Activated T-helper 17 cell treated with anti-CD3 and anti-CD28 coated beads, Interleukin-2, amount 50 U/mL, for 72 hours (primary cell): ENCODE data around the gene RYR3. TPM values are rescaled to one million over a fixed set of nuclear protein-coding genes. Genes with fewer than 3 reads are reported as not detected.

Experiments
- ATAC-seq: fragments of 150-1000 bp; cut with Tn5 transposase; replicated peaks from 2 replicates; pipeline ENCODE4 v1.10.0; 2021; ENCODE audit warnings: mild to moderate bottlenecking, moderate library complexity
- H3K27ac Mint-ChIP-seq: one replicate; pipeline ENCODE4 v1.8.0; 2022; ENCODE audit warnings: mixed read lengths
- H3K27me3 Mint-ChIP-seq: one replicate; pipeline ENCODE4 v1.8.0; 2022; ENCODE audit warnings: mixed read lengths
- H3K36me3 Mint-ChIP-seq: one replicate; pipeline ENCODE4 v1.8.0; 2022; ENCODE audit warnings: low read depth, mild to moderate bottlenecking, mixed read lengths
- H3K4me1 Mint-ChIP-seq: one replicate; pipeline ENCODE4 v1.8.0; 2022; ENCODE audit warnings: mixed read lengths
- H3K4me3 Mint-ChIP-seq: one replicate; pipeline ENCODE4 v1.8.0; 2022; ENCODE audit warnings: mild to moderate bottlenecking, mixed read lengths
- H3K9me3 Mint-ChIP-seq: one replicate; pipeline ENCODE4 v1.8.0; 2022; ENCODE audit warnings: mixed read lengths
- total RNA-seq, 2 donors: library from RNA; stranded (reverse); gene quantifications; one replicate each; pipeline ENCODE4 v1.2.3, GENCODE V29; 2022

The RYR3 gene
- total RNA-seq, 2 donors from 2014 or later: not detected

DNA sequence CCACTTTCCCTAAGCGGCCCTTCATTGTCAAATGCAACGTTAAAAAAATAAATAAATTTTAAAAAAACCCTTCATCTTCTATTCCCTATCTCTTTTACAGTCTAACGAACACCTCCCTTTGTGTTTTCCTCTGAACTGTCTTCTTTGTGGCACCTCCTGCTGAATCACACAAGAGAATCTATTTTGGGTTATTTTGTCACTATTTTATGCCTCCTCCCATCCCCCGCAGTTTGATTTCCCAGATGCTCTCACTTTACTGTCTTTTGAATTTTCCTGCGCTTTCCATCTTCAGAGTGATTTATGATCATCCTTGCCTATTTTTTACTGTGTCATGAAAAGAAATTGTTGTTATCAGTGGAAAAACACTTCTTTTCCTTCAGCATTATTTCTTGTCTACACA is 32.5 kb downstream of the RYR3 start:
- Mint-ChIP-seq H3K4me3 (no peak overlapping the region), H3K9me3 (peaks cover 5% of the 10 kb centered on the region), H3K36me3 (no peaks in the 10 kb centered on the region), H3K27ac (no peak overlapping the region), H3K4me1 (no peaks in the 10 kb centered on the region), H3K27me3 (peaks cover 15% of the 10 kb centered on the region)
- no peak for ATAC-seq

DNA sequence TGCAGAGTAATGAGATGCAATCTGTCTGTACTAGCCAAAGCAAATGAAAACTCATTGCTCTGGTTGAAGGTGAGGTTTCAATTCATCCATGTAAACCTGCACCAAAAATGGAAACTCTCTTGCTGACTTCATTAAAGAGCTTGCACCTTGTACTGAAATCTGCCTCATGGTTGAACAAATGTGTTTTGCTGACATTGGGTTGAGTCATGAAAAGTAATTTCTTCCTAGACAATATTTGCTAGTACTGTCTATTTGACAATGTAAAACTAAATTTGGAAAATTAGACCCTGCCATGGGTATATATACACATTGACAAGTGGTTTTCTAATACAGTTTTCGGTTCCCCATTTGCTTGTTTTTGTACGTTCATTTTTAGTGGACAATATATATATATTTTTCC is 33.3 kb downstream of the RYR3 start:
- no peak for ATAC-seq
- Mint-ChIP-seq H3K27me3 (peaks cover 17% of the 10 kb centered on the region), H3K4me1 (no peaks in the 10 kb centered on the region), H3K4me3 (no peak overlapping the region), H3K27ac (no peak overlapping the region), H3K36me3 (no peaks in the 10 kb centered on the region), H3K9me3 (peaks cover 2% of the 10 kb centered on the region)

GRCh38 chr15:33344530-33344929 is 33.8 kb downstream of the RYR3 start:
- H3K4me1 Mint-ChIP-seq: no peaks in the 10 kb centered on the region
- no peaks in the 10 kb centered on the region for H3K9me3 Mint-ChIP-seq
- no peak overlapping the region for H3K4me3 Mint-ChIP-seq
- no peak overlapping the region for H3K27ac Mint-ChIP-seq
- H3K36me3 Mint-ChIP-seq: no peaks in the 10 kb centered on the region
- ATAC-seq: no peak
- peaks cover 14% of the 10 kb centered on the region for H3K27me3 Mint-ChIP-seq

GRCh38 chr15:33354411-33354810 is 43.6 kb downstream of the RYR3 start:
- Mint-ChIP-seq H3K4me1 (no peaks in the 10 kb centered on the region), H3K9me3 (no peaks in the 10 kb centered on the region), H3K36me3 (no peaks in the 10 kb centered on the region), H3K27ac (no peak overlapping the region), H3K4me3 (no peak overlapping the region), H3K27me3 (peaks cover 9% of the 10 kb centered on the region)
- no peak for ATAC-seq

- H3K4me3 Mint-ChIP-seq: no peak overlapping the region
- H3K27ac Mint-ChIP-seq: no peak overlapping the region
- ATAC-seq: no peak
- H3K4me1 Mint-ChIP-seq: no peaks in the 10 kb centered on the region
- H3K36me3 Mint-ChIP-seq: no peaks in the 10 kb centered on the region
- H3K9me3 Mint-ChIP-seq: no peaks in the 10 kb centered on the region
- H3K27me3 Mint-ChIP-seq: peaks cover 17% of the 10 kb centered on the region
These were observed 47.1 kb downstream of the RYR3 start for GRCh38 chr15:33357845-33358244.

DNA sequence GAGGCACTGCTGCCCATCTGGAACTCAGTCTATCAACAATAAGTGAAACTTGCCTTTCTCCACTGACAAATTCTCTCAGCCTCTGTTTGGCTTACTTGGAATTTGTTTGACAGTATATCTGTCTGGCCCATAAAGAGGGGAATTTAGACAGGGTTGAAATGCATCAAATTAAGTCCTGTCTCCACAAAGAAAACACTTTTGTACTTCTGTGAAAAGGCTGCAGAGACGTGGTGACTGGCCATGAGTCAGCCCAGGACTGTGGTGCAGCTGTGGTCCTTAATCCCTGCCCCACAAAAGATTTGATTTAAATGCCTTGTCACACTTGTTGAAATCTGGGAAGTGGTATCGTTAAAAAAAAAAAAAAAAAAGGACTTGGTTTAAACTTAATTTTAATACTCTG is 47.5 kb downstream of the RYR3 start:
- Mint-ChIP-seq H3K9me3 (no peaks in the 10 kb centered on the region), H3K4me1 (no peaks in the 10 kb centered on the region), H3K4me3 (no peak overlapping the region), H3K27me3 (peaks cover 13% of the 10 kb centered on the region), H3K27ac (no peak overlapping the region), H3K36me3 (no peaks in the 10 kb centered on the region)
- no peak for ATAC-seq

DNA sequence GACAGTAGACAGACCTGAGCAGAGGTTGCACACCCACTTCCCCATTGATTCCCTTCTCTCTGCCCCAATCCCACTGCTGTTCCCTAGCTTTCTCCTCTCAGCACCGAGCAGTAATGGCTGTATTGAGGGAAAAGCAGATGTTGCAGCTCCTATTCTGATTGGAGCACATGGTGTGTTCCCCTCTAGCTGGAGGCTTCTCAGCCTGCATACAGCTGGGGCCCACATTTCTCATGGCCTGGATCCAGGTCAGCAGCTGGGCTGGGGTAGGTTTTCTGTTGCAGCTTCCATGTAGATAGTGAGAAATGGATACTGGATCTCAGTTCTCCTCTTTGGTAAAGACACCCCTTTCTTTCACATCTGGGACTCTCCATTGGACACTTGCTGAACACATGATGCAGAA is 50.1 kb downstream of the RYR3 start:
- Mint-ChIP-seq H3K4me3 (no peak overlapping the region), H3K9me3 (no peaks in the 10 kb centered on the region), H3K27ac (no peak overlapping the region), H3K27me3 (peaks cover 17% of the 10 kb centered on the region), H3K36me3 (no peaks in the 10 kb centered on the region), H3K4me1 (no peaks in the 10 kb centered on the region)
- ATAC-seq: no peak

- ATAC-seq: no peak
- Mint-ChIP-seq H3K27me3 (peaks cover 21% of the 10 kb centered on the region), H3K4me3 (no peak overlapping the region)
These were observed 59.3 kb downstream of the RYR3 start for GRCh38 chr15:33369941-33370622.

GRCh38 chr15:33370623-33371020 is 59.9 kb downstream of the RYR3 start:
- Mint-ChIP-seq H3K4me1 (peaks cover 3% of the 10 kb centered on the region), H3K27me3 (peaks cover 25% of the 10 kb centered on the region), H3K36me3 (no peaks in the 10 kb centered on the region), H3K27ac (no peak overlapping the region), H3K4me3 (no peak overlapping the region), H3K9me3 (no peaks in the 10 kb centered on the region)
- no peak for ATAC-seq

More at GRCh38 chr15:33369941-33370622, 59.3 kb downstream of the RYR3 start:
- no peaks in the 10 kb centered on the region for H3K9me3 Mint-ChIP-seq
- no peaks in the 10 kb centered on the region for H3K36me3 Mint-ChIP-seq
- no peak overlapping the region for H3K27ac Mint-ChIP-seq
- no peaks in the 10 kb centered on the region for H3K4me1 Mint-ChIP-seq

DNA sequence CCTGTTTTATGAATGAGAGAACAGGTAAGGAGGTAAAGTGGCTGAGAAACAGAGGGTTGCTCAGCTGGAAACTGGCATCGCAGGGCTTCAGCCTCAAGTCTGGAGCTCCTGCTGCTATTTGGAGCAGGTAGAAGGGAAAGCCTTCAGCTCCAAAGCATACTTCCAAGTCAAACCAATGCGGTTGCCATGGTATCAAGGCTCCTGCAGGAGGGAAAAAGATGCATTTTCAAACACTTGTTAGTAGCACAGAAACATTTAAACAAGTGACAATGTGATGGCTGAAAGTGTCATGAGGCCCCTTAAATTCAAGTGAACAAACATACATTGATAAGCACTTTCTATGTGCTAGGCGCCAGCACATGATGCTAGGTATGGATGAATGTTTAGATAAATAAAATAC is 60.4 kb downstream of the RYR3 start:
- Mint-ChIP-seq H3K27me3 (peaks cover 26% of the 10 kb centered on the region), H3K9me3 (no peaks in the 10 kb centered on the region), H3K4me3 (no peak overlapping the region), H3K4me1 (peaks cover 3% of the 10 kb centered on the region), H3K36me3 (no peaks in the 10 kb centered on the region), H3K27ac (no peak overlapping the region)
- ATAC-seq: no peak

DNA sequence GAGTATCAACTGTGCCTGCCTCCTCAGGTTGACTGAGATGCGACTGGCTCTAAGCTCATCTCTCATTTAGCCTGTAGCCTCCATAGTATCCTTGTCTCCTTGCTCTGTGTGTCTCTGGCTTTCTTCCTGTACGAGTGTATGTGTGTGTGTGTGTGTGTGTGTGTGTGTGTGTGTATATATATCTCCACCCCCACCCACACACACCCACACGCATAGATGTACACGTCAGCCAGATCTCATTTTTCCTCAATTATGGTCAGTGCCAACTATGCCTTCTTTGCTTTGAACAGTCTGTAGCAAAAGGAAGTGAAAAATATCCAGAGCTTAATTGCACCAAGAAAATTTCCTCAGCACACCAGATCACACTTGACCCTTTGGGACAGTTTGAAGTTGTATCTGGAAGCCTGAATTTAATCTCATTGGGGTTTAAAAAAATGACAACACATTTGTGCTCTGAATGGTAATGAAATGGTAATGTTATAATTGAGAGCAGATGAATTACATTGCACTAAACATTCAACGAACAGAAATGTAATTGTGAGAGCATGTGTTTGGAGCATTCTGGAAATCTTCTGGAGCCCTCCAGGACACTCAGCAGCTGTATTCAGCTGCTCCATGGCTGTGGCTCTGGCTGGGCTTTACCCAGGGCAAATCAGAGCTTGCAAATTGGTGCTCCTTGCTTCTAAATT is 63.6 kb downstream of the RYR3 start:
- Mint-ChIP-seq H3K9me3 (no peaks in the 10 kb centered on the region), H3K27ac (no peak overlapping the region), H3K27me3 (peaks cover 20% of the 10 kb centered on the region)

GRCh38 chr15:33375236-33375635 is 64.5 kb downstream of the RYR3 start:
- H3K36me3 Mint-ChIP-seq: no peaks in the 10 kb centered on the region
- no peak overlapping the region for H3K4me3 Mint-ChIP-seq
- peaks cover 3% of the 10 kb centered on the region for H3K4me1 Mint-ChIP-seq
- no peak for ATAC-seq
- H3K27ac Mint-ChIP-seq: no peak overlapping the region
- no peaks in the 10 kb centered on the region for H3K9me3 Mint-ChIP-seq
- peaks cover 18% of the 10 kb centered on the region for H3K27me3 Mint-ChIP-seq

More for the DNA sequence above, 63.6 kb downstream of the RYR3 start:
- no peak overlapping the region for H3K4me3 Mint-ChIP-seq
- ATAC-seq: no peak
- no peaks in the 10 kb centered on the region for H3K36me3 Mint-ChIP-seq
- peaks cover 3% of the 10 kb centered on the region for H3K4me1 Mint-ChIP-seq

GRCh38 chr15:33377204-33377603 is 66.4 kb downstream of the RYR3 start:
- Mint-ChIP-seq H3K9me3 (no peaks in the 10 kb centered on the region), H3K27ac (no peak overlapping the region), H3K4me1 (peaks cover 3% of the 10 kb centered on the region), H3K4me3 (no peak overlapping the region), H3K36me3 (no peaks in the 10 kb centered on the region), H3K27me3 (peaks cover 31% of the 10 kb centered on the region)
- no peak for ATAC-seq

- peaks cover 30% of the 10 kb centered on the region for H3K27me3 Mint-ChIP-seq
- no peaks in the 10 kb centered on the region for H3K9me3 Mint-ChIP-seq
- ATAC-seq: no peak
- peaks cover 3% of the 10 kb centered on the region for H3K4me1 Mint-ChIP-seq
- no peaks in the 10 kb centered on the region for H3K36me3 Mint-ChIP-seq
- no peak overlapping the region for H3K4me3 Mint-ChIP-seq
- no peak overlapping the region for H3K27ac Mint-ChIP-seq
These were observed 68.2 kb downstream of the RYR3 start for GRCh38 chr15:33378866-33379480.

DNA sequence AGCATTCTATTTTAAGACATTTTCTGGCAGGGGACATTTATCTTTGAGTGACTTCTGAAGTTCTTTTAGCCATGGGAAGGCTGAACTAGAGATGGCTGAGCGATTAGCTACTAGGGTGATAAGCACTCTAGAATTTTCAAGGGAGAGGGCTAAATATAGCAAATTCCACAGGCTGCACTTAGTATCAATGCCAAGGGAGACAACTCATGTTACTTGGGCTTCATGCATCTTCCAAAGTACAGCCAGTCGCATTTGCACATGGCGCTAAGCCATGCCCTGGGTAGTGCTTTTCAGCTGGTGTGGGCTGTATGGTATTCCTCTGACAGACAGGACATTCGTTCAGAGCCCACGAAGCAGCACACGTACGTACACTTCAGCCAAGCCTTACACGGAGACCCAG is 69.6 kb downstream of the RYR3 start:
- H3K27ac Mint-ChIP-seq: no peak overlapping the region
- H3K4me1 Mint-ChIP-seq: peaks cover under 1% of the 10 kb centered on the region
- H3K9me3 Mint-ChIP-seq: no peaks in the 10 kb centered on the region
- H3K36me3 Mint-ChIP-seq: no peaks in the 10 kb centered on the region
- H3K27me3 Mint-ChIP-seq: peaks cover 22% of the 10 kb centered on the region
- no peak for ATAC-seq
- no peak overlapping the region for H3K4me3 Mint-ChIP-seq
